ENCODE data around the gene AURKAIP1.

Gene AURKAIP1

DNA sequence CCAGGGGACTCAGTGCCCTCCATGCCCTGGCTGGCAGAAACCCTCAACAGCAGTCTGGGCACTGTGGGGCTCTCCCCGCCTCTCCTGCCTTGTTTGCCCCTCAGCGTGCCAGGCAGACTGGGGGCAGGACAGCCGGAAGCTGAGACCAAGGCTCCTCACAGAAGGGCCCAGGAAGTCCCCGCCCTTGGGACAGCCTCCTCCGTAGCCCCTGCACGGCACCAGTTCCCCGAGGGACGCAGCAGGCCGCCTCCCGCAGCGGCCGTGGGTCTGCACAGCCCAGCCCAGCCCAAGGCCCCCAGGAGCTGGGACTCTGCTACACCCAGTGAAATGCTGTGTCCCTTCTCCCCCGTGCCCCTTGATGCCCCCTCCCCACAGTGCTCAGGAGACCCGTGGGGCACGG is 46.8 kb downstream of the AURKAIP1 start:
- POLR2A ChIA-PET: no interaction called here
- TF ChIP-seq, protein P1, sequence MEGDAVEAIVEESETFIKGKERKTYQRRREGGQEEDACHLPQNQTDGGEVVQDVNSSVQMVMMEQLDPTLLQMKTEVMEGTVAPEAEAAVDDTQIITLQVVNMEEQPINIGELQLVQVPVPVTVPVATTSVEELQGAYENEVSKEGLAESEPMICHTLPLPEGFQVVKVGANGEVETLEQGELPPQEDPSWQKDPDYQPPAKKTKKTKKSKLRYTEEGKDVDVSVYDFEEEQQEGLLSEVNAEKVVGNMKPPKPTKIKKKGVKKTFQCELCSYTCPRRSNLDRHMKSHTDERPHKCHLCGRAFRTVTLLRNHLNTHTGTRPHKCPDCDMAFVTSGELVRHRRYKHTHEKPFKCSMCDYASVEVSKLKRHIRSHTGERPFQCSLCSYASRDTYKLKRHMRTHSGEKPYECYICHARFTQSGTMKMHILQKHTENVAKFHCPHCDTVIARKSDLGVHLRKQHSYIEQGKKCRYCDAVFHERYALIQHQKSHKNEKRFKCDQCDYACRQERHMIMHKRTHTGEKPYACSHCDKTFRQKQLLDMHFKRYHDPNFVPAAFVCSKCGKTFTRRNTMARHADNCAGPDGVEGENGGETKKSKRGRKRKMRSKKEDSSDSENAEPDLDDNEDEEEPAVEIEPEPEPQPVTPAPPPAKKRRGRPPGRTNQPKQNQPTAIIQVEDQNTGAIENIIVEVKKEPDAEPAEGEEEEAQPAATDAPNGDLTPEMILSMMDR (IDR thresholded peaks at IDR 0.05; ENCODE audit: control extremely low read depth, extremely low read depth, low read depth, missing control alignments): no peak
- DNase-seq (ENCODE audit: extremely low spot score): no peak
- CTCF ChIA-PET: no interaction called here

DNA sequence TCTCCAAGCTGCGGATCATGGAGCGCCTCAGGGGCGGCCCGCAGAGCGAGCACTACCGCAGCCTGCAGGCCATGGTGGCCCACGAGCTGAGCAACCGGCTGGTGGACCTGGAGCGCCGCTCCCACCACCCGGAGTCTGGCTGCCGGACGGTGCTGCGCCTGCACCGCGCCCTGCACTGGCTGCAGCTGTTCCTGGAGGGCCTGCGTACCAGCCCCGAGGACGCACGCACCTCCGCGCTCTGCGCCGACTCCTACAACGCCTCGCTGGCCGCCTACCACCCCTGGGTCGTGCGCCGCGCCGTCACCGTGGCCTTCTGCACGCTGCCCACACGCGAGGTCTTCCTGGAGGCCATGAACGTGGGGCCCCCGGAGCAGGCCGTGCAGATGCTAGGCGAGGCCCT is 47.7 kb downstream of the AURKAIP1 start:
- TF ChIP-seq, protein P1 (IDR thresholded peaks at IDR 0.05; ENCODE audit: control extremely low read depth, extremely low read depth, low read depth, missing control alignments): no peak
- ChIA-PET POLR2A (no interaction called here), CTCF (no interaction called here)
- DNase-seq (ENCODE audit: extremely low spot score): no peak

DNA sequence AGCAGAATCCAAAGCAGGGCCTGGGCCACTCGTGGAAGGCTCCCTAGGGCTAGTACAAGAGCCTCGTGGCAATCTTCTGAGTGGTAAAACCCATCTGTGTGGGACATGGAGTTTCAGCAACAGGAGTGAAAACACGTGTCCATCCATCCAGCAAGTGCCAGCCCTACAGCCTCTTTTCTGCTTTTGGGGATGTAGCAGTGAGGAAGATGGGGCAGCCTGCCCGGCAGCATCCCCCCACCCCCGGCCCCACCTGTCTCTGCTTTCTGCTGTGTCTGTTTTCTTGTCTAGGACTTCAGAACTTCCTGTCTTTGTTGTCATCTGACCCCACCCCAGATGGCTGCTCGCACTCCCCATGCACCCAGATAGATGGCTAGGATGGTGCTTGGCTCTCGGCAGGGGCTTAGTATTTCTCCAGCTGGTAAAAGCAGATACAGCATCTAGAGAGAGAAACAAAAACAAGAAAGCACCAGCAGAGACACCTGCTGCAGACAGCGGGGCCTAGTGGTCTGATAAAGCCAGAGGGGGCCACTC is 48.9 kb downstream of the AURKAIP1 start:
- TF ChIP-seq, protein P1 (IDR thresholded peaks at IDR 0.05; ENCODE audit: control extremely low read depth, extremely low read depth, low read depth, missing control alignments): no peak
- CTCF ChIA-PET: interaction anchor here (1.4 kb wide), 1 partner anchor 45 kb away, joined by 4 read pairs; no protein-coding TSS in a partner anchor
- POLR2A ChIA-PET: no interaction called here
- no peak for DNase-seq (ENCODE audit: extremely low spot score)

DNA sequence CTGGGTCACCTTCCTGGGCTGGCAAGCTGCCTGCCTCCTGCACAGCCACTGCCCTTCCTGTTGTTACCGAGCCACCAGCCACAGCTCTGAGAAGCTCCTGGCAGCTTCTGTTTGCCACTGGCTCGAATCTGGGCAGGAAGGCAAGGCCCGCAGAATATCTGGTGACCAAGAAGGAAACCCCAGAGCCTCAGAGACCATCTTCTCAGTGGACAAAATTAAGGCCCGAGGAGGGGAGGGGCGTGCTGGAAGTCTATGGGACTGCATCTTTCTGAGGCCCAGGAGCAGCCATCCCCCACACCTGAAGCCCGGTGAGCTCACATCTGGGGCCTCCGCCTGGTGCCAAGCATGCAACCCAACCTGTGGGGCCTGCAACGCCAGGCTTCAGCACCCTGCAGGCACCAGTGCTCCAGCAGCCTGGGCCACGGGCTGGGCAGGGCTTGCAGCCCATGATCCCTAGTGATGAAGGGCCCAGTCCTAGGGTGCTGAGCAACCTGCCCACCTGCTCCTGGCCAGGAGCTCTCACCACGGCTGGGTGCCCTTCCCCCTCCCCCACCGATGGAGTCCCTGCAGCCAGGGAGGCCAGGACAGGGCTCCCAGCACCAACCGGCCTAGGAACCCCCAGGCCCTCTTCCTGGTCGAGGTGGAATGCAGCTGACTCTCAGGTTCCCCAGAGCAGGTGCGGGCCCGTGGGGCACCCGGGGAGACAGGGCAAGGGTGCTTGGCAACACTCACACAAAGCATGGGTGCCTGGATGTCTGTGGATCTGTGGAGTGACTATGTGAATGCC is 49.5 kb downstream of the AURKAIP1 start:
- ChIA-PET POLR2A (no interaction called here), CTCF (interaction anchor here (0.9 to 1.4 kb wide), 2 partner anchors 46 to 203 kb away, joined by 3 to 4 read pairs; no protein-coding TSS in a partner anchor)

DNA sequence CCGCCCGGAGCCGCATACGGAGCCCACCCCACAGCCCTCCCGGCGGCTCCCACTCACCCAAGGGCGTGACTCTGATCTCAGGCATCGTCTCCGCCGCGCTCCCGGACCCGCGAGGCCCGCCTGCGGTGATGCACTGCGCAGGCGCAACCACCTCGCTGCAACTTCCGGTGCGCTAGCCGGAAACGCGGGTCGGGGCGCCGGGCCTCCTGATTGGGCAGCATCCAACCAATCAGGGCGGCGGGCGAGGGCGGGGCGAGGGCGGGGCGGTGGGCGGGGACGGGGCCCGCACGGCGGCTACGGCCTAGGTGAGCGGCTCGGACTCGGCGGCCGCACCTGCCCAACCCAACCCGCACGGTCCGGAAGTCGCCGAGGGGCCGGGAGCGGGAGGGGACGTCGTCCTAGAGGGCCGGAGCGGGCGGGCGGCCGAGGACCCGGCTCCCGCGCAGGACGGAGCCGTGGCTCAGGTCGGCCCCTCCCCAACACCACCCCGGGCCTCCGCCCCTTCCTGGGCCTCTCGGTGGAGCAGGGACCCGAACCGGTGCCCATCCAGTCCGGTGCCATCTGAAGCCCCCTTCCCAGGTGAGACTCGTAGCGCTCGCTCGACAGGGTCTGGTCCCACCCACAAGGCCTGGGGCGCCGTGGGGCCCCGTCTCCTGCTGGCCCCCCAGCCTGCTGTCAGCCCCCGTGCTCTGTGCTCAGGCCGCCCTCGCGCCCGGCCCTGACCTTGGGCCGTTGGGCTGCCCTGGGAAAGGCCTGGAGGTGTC is 50.3 kb downstream of the AURKAIP1 start, which contains the start of the genes CPTP and INTS11:
CPTP (plus strand) TSS at position 279 of the 764 bp plus-strand sequence. CDS start 2,109 bp downstream, outside the sequence.
INTS11 (minus strand) TSS at position 137 of the 764 bp plus-strand sequence; CDS start at position 85, 52 bp downstream.
- TF ChIP-seq, protein P1 (IDR thresholded peaks at IDR 0.05; ENCODE audit: control extremely low read depth, extremely low read depth, low read depth, missing control alignments): no peak
- DNase-seq (ENCODE audit: extremely low spot score): peak; percentile 99
- POLR2A ChIA-PET: interaction anchor here (0.7 kb wide), 1 partner anchor 74 kb away, joined by 3 read pairs; no protein-coding TSS in a partner anchor
- CTCF ChIA-PET: interaction anchor here (0.9 to 1.4 kb wide), 2 partner anchors 47 to 202 kb away, joined by 3 to 4 read pairs; no protein-coding TSS in a partner anchor

More for the DNA sequence above, 49.5 kb downstream of the AURKAIP1 start:
- no peak for DNase-seq (ENCODE audit: extremely low spot score)
- TF ChIP-seq, protein P1 (IDR thresholded peaks at IDR 0.05; ENCODE audit: control extremely low read depth, extremely low read depth, low read depth, missing control alignments): no peak

DNA sequence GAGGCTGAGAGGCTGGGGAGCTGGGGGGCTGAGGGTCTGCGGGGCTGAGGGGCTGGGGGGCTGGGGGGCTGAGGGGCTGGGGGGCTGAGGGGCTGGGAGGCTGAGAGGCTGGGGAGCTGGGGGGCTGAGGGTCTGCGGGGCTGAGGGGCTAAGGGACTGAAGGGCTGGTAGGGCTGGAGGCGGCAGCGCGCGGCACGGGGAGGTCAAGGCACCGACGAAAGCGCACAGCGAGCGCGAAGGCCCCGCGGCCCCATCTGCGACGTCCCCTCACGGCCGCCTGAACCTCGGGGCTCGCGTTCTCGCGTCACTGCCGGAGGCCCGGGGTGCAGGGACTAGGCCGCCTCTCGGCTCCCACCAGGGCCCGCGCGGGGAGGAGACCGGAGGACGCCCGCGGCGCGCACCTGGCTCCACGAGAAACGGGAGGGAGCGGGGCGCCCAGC is 50.9 kb downstream of the AURKAIP1 start:
- CTCF ChIA-PET: no interaction called here
- no peak for DNase-seq (ENCODE audit: extremely low spot score)
- POLR2A ChIA-PET: interaction anchor here (0.7 kb wide), 1 partner anchor 73 kb away, joined by 3 read pairs; no protein-coding TSS in a partner anchor
- TF ChIP-seq, protein P1 (IDR thresholded peaks at IDR 0.05; ENCODE audit: control extremely low read depth, extremely low read depth, low read depth, missing control alignments): no peak
